GM12891 (cell line): ENCODE data around the gene FRMD5.

Source experiments
- POLR2A ChIP-seq: IDR thresholded peaks from 2 replicates; pipeline ENCODE4 v1.6.1; 2011; ENCODE audit warnings: low read depth, low read length, control low read depth
- POLR2AphosphoS5 ChIP-seq: IDR thresholded peaks from 2 replicates; pipeline ENCODE4 v1.6.1; 2011; ENCODE audit warnings: low read depth, low read length, control low read depth
- TAF1 ChIP-seq: IDR thresholded peaks from 2 replicates; pipeline ENCODE4 v1.6.1; 2011; ENCODE audit warnings: low read depth, low read length, control low read depth

GRCh38 chr15:44101944-44102343 lies 93.1 kb downstream of the FRMD5 start:
- no peak for TF ChIP-seq POLR2AphosphoS5
- no peak for TF ChIP-seq TAF1
- TF ChIP-seq POLR2A: no peak
